HEK293 (cell line): Measurements from ENCODE around the gene CXXC4.

Experiments
- CTCF ChIA-PET: fragments of 350-600 bp; formaldehyde crosslinking; extraction: SDS; loops from one replicate; lab custom pipeline; 2021; ENCODE audit warnings: antibody characterized with exemption; lab: Yijun Ruan, JAX
- POLR2A ChIA-PET: fragments of 300-600 bp; formaldehyde crosslinking; extraction: SDS; loops from one replicate; lab custom pipeline; 2020; ENCODE audit warnings: antibody characterized with exemption, inconsistent platforms; lab: Yijun Ruan, JAX
- H3K27ac ChIP-seq: fragments of 200-500 bp; sonication (Bioruptor generic); 2 replicates; pipeline ENCODE4 v1.5.1; 2014; ENCODE audit warnings: low read depth, low read length, control low read depth, inconsistent platforms; ENCODE audit errors: extremely low read depth
- H3K36me3 ChIP-seq, 2 experiments: fragments of 200-500 bp in 1 of 2; sonication (Bioruptor generic) in 1 of 2; 1 replicate in 1 of 2; 2 replicates in 1 of 2; pipeline ENCODE4 v1.5.1; 2014 to 2017; ENCODE audit warnings: inconsistent platforms in 2 of 2, low read length in 2 of 2; ENCODE audit not compliant: control insufficient read depth in 2 of 2, insufficient read depth in 1 of 2
- H3K4me1 ChIP-seq: fragments of 200-500 bp; sonication (Bioruptor generic); 2 replicates; pipeline ENCODE4 v1.5.1; 2014; ENCODE audit warnings: mild to moderate bottlenecking, low read length, inconsistent platforms; ENCODE audit not compliant: control insufficient read depth, insufficient read depth
- H3K4me3 ChIP-seq: 2 replicates; pipeline ENCODE4 v1.5.1; 2011; ENCODE audit warnings: low read depth, mild to moderate bottlenecking, control low read depth, low read length, moderate library complexity
- H3K9me3 ChIP-seq: fragments of 200-500 bp; sonication (Bioruptor generic); 2 replicates; pipeline ENCODE4 v1.5.1; 2014; ENCODE audit warnings: low read depth, low read length, inconsistent platforms; ENCODE audit not compliant: control insufficient read depth, insufficient read depth
- GLI2 ChIP-seq: fragments of 450-650 bp; formaldehyde crosslinking; IDR thresholded peaks from 2 replicates; pipeline ENCODE4; 2017; ENCODE audit warnings: missing biosample characterization, missing genetic modification characterization, low read depth, borderline replicate concordance
- KLF1 ChIP-seq: fragments of 450-650 bp; formaldehyde crosslinking; IDR thresholded peaks from 2 replicates; pipeline ENCODE4 v1.5.1; 2016; ENCODE audit warnings: missing biosample characterization, missing genetic modification characterization
- MEIS1 ChIP-seq: sonication (generic); formaldehyde crosslinking; IDR thresholded peaks from 2 replicates; pipeline ENCODE4 v1.8.1; 2022; ENCODE audit warnings: missing genetic modification reagents, mild to moderate bottlenecking, borderline replicate concordance
- PATZ1 ChIP-seq: fragments of 450-650 bp; formaldehyde crosslinking; IDR thresholded peaks from 2 replicates; pipeline ENCODE4 v1.5.1; 2016; ENCODE audit warnings: missing biosample characterization, missing genetic modification characterization
- PRDM6 ChIP-seq: fragments of 450-650 bp; formaldehyde crosslinking; IDR thresholded peaks from 2 replicates; pipeline ENCODE4 v1.5.1; 2017; ENCODE audit warnings: missing biosample characterization, missing genetic modification characterization
- ZNF248 ChIP-seq: fragments of 450-650 bp; formaldehyde crosslinking; IDR thresholded peaks from 2 replicates; pipeline ENCODE4 v1.5.1; 2017; ENCODE audit warnings: missing biosample characterization, missing genetic modification characterization
- ZNF266 ChIP-seq: fragments of 450-650 bp; formaldehyde crosslinking; IDR thresholded peaks from 2 replicates; pipeline ENCODE4 v1.5.1; 2016; ENCODE audit warnings: missing biosample characterization, missing genetic modification characterization, low read depth
- ZNF354C ChIP-seq: fragments of 450-650 bp; formaldehyde crosslinking; IDR thresholded peaks from 2 replicates; pipeline ENCODE4 v1.5.1; 2016; ENCODE audit warnings: missing biosample characterization, missing genetic modification characterization, low read depth, borderline replicate concordance
- ZNF518A ChIP-seq: fragments of 450-650 bp; formaldehyde crosslinking; conservative IDR thresholded peaks from 2 replicates; pipeline ENCODE4 v1.5.1; 2016; ENCODE audit warnings: low read depth, missing biosample characterization, missing genetic modification characterization
- ZNF585B ChIP-seq: fragments of 450-650 bp; formaldehyde crosslinking; IDR thresholded peaks from 2 replicates; pipeline ENCODE4 v1.5.1; 2016; ENCODE audit warnings: missing biosample characterization, missing genetic modification characterization
- ZNF623 ChIP-seq: fragments of 450-650 bp; formaldehyde crosslinking; IDR thresholded peaks from 2 replicates; pipeline ENCODE4 v1.5.1; 2016; ENCODE audit warnings: missing biosample characterization, missing genetic modification characterization
- ZNF792 ChIP-seq: fragments of 450-650 bp; formaldehyde crosslinking; IDR thresholded peaks from 2 replicates; pipeline ENCODE4 v1.5.1; 2016; ENCODE audit warnings: missing biosample characterization, missing genetic modification characterization
- TF ChIP-seq, protein P1 (sequence below): fragments of 450-650 bp; formaldehyde crosslinking; IDR thresholded peaks from 2 replicates; pipeline ENCODE4 v1.5.1; 2016; ENCODE audit warnings: missing biosample characterization, missing genetic modification characterization
- TF ChIP-seq, protein P2 (sequence below): fragments of 450-650 bp; formaldehyde crosslinking; IDR thresholded peaks from 2 replicates; pipeline ENCODE4; 2016; ENCODE audit warnings: missing biosample characterization, missing genetic modification characterization
- TF ChIP-seq, protein P3 (sequence below): fragments of 450-650 bp; formaldehyde crosslinking; conservative IDR thresholded peaks from 2 replicates; pipeline ENCODE4 v1.5.1; 2016; ENCODE audit warnings: low read depth, missing biosample characterization, missing genetic modification characterization
- TF ChIP-seq, protein P4 (sequence below): fragments of 450-650 bp; formaldehyde crosslinking; IDR thresholded peaks from 2 replicates; pipeline ENCODE4 v1.5.1; 2016; ENCODE audit warnings: missing biosample characterization, missing genetic modification characterization

The CXXC4 gene

DNA sequence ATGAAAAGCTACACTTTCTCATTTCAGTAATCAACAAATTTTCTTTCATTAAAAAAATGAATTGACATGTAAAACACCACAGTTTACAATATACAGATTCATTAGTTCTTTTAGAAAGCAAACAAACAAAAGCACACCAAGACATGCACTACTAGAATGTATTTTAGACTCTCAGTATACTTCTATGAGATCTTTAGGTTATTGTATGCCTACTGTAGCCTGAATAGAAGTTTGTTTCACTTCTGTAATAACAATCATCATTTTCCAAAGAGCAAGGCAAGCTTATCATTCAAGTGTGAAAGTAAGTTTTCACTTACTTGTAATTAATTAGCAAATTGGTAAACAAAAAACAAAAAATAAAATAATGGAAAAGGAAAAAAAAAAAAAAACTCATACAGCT lies 24.9 kb downstream of the CXXC4 start (continued):
- TF ChIP-seq PATZ1 (tag by site-specific recombination) (no peak), PRDM6 (tag by site-specific recombination) (no peak), ZNF266 (tag by site-specific recombination) (no peak), MEIS1 (CRISPR knock-in tag) (no peak)
- TF ChIP-seq, all 188 proteins: peak for 0

GRCh38 chr4:104465619-104466018 lies 29.1 kb downstream of the CXXC4 start:
- no peak overlapping the region for H3K4me3 ChIP-seq
- no peak for TF ChIP-seq GLI2 (tag by site-specific recombination)
- TF ChIP-seq, all 188 proteins: peak for 0
- Histone ChIP-seq H3K36me3 (no peaks in the 10 kb centered on the region), H3K27ac (no peak overlapping the region), H3K4me1 (no peaks in the 10 kb centered on the region), H3K9me3 (no peaks in the 10 kb centered on the region)
- ChIA-PET CTCF (no interaction called here), POLR2A (no interaction called here)

- no peaks in the 10 kb centered on the region for H3K36me3 ChIP-seq
- H3K27ac ChIP-seq = no peak overlapping the region
- CTCF ChIA-PET = no interaction called here
- no peaks in the 10 kb centered on the region for H3K9me3 ChIP-seq
- POLR2A ChIA-PET = no interaction called here
- H3K4me3 ChIP-seq = no peak overlapping the region
- no peaks in the 10 kb centered on the region for H3K4me1 ChIP-seq
- no peak for TF ChIP-seq ZNF354C (tag by site-specific recombination)
- no peak for TF ChIP-seq ZNF248 (tag by site-specific recombination)
- TF ChIP-seq ZNF585B = no peak
- TF ChIP-seq, protein P1, sequence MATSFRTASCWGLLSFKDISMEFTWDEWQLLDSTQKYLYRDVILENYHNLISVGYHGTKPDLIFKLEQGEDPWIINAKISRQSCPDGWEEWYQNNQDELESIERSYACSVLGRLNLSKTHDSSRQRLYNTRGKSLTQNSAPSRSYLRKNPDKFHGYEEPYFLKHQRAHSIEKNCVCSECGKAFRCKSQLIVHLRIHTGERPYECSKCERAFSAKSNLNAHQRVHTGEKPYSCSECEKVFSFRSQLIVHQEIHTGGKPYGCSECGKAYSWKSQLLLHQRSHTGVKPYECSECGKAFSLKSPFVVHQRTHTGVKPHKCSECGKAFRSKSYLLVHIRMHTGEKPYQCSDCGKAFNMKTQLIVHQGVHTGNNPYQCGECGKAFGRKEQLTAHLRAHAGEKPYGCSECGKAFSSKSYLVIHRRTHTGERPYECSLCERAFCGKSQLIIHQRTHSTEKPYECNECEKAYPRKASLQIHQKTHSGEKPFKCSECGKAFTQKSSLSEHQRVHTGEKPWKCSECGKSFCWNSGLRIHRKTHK = no peak
- TF ChIP-seq, protein P2, sequence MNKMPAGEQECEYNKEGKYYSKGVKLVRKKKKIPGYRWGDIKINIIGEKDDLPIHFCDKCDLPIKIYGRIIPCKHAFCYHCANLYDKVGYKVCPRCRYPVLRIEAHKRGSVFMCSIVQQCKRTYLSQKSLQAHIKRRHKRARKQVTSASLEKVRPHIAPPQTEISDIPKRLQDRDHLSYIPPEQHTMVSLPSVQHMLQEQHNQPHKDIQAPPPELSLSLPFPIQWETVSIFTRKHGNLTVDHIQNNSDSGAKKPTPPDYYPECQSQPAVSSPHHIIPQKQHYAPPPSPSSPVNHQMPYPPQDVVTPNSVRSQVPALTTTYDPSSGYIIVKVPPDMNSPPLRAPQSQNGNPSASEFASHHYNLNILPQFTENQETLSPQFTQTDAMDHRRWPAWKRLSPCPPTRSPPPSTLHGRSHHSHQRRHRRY = no peak
- TF ChIP-seq KLF1 = no peak
- TF ChIP-seq ZNF518A (tag by site-specific recombination) = no peak
- no peak for TF ChIP-seq ZNF792 (tag by site-specific recombination)
- TF ChIP-seq, protein P3, sequence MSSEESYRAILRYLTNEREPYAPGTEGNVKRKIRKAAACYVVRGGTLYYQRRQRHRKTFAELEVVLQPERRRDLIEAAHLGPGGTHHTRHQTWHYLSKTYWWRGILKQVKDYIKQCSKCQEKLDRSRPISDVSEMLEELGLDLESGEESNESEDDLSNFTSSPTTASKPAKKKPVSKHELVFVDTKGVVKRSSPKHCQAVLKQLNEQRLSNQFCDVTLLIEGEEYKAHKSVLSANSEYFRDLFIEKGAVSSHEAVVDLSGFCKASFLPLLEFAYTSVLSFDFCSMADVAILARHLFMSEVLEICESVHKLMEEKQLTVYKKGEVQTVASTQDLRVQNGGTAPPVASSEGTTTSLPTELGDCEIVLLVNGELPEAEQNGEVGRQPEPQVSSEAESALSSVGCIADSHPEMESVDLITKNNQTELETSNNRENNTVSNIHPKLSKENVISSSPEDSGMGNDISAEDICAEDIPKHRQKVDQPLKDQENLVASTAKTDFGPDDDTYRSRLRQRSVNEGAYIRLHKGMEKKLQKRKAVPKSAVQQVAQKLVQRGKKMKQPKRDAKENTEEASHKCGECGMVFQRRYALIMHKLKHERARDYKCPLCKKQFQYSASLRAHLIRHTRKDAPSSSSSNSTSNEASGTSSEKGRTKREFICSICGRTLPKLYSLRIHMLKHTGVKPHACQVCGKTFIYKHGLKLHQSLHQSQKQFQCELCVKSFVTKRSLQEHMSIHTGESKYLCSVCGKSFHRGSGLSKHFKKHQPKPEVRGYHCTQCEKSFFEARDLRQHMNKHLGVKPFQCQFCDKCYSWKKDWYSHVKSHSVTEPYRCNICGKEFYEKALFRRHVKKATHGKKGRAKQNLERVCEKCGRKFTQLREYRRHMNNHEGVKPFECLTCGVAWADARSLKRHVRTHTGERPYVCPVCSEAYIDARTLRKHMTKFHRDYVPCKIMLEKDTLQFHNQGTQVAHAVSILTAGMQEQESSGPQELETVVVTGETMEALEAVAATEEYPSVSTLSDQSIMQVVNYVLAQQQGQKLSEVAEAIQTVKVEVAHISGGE (tag by site-specific recombination) = no peak
- TF ChIP-seq, protein P4, sequence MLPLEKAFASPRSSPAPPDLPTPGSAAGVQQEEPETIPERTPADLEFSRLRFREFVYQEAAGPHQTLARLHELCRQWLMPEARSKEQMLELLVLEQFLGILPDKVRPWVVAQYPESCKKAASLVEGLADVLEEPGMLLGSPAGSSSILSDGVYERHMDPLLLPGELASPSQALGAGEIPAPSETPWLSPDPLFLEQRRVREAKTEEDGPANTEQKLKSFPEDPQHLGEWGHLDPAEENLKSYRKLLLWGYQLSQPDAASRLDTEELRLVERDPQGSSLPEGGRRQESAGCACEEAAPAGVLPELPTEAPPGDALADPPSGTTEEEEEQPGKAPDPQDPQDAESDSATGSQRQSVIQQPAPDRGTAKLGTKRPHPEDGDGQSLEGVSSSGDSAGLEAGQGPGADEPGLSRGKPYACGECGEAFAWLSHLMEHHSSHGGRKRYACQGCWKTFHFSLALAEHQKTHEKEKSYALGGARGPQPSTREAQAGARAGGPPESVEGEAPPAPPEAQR (tag by site-specific recombination) = no peak
- TF ChIP-seq ZNF623 (tag by site-specific recombination) = no peak
These were observed 29.5 kb downstream of the CXXC4 start for GRCh38 chr4:104465201-104465600.
